ENCODE data around the gene ESPNL. TPM values are rescaled to one million over a fixed set of nuclear protein-coding genes. Genes with fewer than 3 reads are reported as not detected.
A peak's percentile ranks its signal among the peaks of the same experiment; 100 is the strongest.

ESPNL gene
- total RNA-seq, 1 donor from 2014 or later = 0.24 TPM

DNA sequence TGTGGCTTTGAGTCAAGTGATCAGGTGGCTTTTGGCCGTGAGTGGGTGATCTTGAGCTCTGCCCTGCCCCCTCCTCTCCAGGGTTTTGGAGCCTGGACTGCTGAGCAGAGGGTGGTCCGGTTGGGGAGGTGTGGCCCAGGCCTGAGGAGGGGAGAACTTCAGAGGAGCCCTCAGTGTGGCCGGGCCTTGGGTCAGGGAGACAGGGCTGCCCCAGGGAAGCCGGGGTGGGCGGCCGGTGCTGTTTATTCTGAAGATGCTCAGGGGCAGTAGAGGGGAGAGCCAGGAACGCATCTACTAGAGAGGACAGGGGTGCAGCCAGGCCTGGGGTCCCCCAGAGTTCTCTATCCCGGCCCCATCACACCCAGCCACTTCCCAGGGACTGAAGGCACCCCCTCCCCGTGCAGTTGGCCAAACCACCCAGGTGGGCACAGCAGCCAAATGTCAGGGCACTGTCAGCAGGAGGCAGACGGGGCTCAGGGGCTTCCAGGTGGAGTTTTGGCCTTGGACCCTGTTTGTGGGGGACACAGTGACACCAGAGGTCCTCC lies 59.6 kb downstream of the ESPNL start:
- no peak overlapping the region for H3K27ac Mint-ChIP-seq
- H3K9me3 Mint-ChIP-seq = no peaks in the 10 kb centered on the region
- no peak for DNase-seq (ENCODE audit: extremely low spot score, unreplicated experiment)
- peak overlapping the region; percentile 67 for H3K4me3 Mint-ChIP-seq
- peaks cover under 1% of the 10 kb centered on the region for H3K36me3 Mint-ChIP-seq
- TF ChIP-seq, protein P1, sequence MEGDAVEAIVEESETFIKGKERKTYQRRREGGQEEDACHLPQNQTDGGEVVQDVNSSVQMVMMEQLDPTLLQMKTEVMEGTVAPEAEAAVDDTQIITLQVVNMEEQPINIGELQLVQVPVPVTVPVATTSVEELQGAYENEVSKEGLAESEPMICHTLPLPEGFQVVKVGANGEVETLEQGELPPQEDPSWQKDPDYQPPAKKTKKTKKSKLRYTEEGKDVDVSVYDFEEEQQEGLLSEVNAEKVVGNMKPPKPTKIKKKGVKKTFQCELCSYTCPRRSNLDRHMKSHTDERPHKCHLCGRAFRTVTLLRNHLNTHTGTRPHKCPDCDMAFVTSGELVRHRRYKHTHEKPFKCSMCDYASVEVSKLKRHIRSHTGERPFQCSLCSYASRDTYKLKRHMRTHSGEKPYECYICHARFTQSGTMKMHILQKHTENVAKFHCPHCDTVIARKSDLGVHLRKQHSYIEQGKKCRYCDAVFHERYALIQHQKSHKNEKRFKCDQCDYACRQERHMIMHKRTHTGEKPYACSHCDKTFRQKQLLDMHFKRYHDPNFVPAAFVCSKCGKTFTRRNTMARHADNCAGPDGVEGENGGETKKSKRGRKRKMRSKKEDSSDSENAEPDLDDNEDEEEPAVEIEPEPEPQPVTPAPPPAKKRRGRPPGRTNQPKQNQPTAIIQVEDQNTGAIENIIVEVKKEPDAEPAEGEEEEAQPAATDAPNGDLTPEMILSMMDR (conservative IDR thresholded peaks at IDR 0.05) = no peak
- peaks cover 8% of the 10 kb centered on the region for H3K4me1 Mint-ChIP-seq (ENCODE audit: unreplicated experiment)
- peaks cover 44% of the 10 kb centered on the region for H3K27me3 Mint-ChIP-seq

- TF ChIP-seq, protein P1 (conservative IDR thresholded peaks at IDR 0.05) = peak; percentile 67
- Mint-ChIP-seq H3K36me3 (peaks cover 4% of the 10 kb centered on the region), H3K4me1 (ENCODE audit: unreplicated experiment) (peaks cover 4% of the 10 kb centered on the region), H3K4me3 (no peak overlapping the region), H3K27ac (no peak overlapping the region), H3K27me3 (peaks cover 51% of the 10 kb centered on the region), H3K9me3 (no peaks in the 10 kb centered on the region)
- DNase-seq (ENCODE audit: extremely low spot score, unreplicated experiment) = no peak
Measured at GRCh38 chr2:238160206-238161129, 60.3 kb downstream of the ESPNL start.

DNA sequence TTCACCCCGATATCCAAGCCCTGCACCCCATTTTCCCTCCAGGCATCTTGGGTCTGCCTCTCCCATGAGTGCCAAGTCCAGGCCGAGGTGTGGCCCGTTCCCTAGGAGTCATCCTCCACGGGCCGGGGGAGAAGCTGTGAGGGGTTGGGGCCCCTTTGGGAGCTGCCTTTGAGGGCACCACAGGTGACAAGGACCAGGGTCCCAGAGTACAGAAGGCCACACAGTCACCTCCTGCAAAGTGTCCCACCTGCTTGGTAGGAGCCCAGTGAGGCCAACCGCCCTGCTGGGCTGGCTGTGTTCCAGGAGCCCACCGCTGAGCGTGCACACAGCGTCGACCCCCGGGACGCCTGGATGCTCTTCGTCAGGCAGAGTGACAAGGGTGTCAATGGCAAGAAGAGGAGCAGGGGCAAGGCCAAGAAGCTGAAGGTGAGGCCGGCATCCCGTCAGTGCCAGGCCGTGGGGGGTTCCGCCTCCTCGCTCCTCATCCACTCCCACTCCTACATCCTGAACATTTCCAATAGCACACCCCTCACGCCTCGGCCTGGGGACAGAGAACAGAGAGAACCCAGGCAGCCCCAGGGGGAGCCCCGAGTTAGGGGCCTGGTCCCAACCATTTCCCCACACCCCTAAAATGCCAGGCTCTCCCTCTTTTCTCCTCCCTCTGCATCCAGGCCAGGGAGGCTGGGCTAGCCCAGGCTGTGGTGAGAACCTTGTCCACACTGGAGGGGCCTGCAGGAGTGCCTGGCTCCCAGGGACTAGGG lies 61.3 kb downstream of the ESPNL start:
- DNase-seq (ENCODE audit: extremely low spot score, unreplicated experiment) = no peak
- H3K36me3 Mint-ChIP-seq = peaks cover 4% of the 10 kb centered on the region
- peaks cover 56% of the 10 kb centered on the region for H3K27me3 Mint-ChIP-seq
- TF ChIP-seq, protein P1 (conservative IDR thresholded peaks at IDR 0.05) = no peak
- no peaks in the 10 kb centered on the region for H3K4me1 Mint-ChIP-seq (ENCODE audit: unreplicated experiment)
- no peaks in the 10 kb centered on the region for H3K9me3 Mint-ChIP-seq
- H3K4me3 Mint-ChIP-seq = no peak overlapping the region
- H3K27ac Mint-ChIP-seq = no peak overlapping the region

- no peak for DNase-seq (ENCODE audit: extremely low spot score, unreplicated experiment)
- Mint-ChIP-seq H3K27ac (no peak overlapping the region), H3K4me3 (no peak overlapping the region), H3K36me3 (peaks cover 4% of the 10 kb centered on the region), H3K9me3 (no peaks in the 10 kb centered on the region), H3K4me1 (ENCODE audit: unreplicated experiment) (no peaks in the 10 kb centered on the region), H3K27me3 (peaks cover 55% of the 10 kb centered on the region)
- TF ChIP-seq, protein P1 (conservative IDR thresholded peaks at IDR 0.05) = no peak
Measured at GRCh38 chr2:238162251-238162845, 62.2 kb downstream of the ESPNL start.

DNA sequence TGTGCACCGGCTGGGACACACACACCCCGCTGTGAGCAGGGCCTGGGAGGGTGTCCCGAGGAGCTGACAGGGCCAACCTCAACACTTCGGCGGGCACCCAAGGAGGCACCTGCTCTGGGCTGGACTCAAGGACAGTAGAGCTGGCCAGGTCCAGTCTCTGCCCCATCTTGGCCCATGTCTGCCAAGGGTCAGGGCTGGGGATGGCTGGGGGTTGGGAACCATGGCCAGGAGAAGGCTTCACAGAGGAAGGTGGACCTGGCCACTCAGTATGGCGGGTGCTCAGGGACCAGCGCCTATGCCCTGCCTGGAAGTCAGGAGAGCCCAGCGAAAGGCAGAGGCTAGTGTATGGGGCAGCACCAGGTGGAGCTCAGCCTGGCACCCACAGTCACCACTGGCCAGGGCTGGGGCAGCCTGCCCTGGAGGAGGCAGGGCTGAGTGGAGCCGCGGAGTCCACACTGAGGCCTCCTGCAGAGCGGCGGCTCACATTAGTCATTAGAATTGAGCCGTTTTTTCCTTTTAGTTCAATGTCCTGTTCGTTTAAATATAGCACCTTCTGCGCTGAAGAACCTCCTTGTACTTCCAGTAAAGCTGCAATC lies 62.8 kb downstream of the ESPNL start:
- Mint-ChIP-seq H3K27me3 (peaks cover 54% of the 10 kb centered on the region), H3K36me3 (peaks cover 4% of the 10 kb centered on the region), H3K27ac (no peak overlapping the region), H3K4me1 (ENCODE audit: unreplicated experiment) (no peaks in the 10 kb centered on the region), H3K4me3 (no peak overlapping the region), H3K9me3 (no peaks in the 10 kb centered on the region)
- DNase-seq (ENCODE audit: extremely low spot score, unreplicated experiment) = no peak
- TF ChIP-seq, protein P1 (conservative IDR thresholded peaks at IDR 0.05) = no peak

Data from type B pancreatic cell (in vitro differentiated cells).